Smooth muscle cell (in vitro differentiated cells): ENCODE data around the gene PCAT6. TPM values are rescaled to one million over a fixed set of nuclear protein-coding genes. Genes with fewer than 3 reads are reported as not detected.

ENCODE experiments used
- DNase-seq: peaks from one replicate; lab custom pipeline; 2025; ENCODE audit not compliant: unreplicated experiment; lab: John Stamatoyannopoulos, UW
- H2AFZ ChIP-seq: fragments of 200-600 bp; sonication (generic); 2 replicates; pipeline ENCODE4 v1.6.0; 2016; ENCODE audit warnings: antibody characterized with exemption, low read depth, mild to moderate bottlenecking
- H3F3A ChIP-seq: fragments of 200-600 bp; sonication (generic); 2 replicates; pipeline ENCODE4 v1.6.0; 2017; ENCODE audit warnings: antibody characterized with exemption, low read depth
- H3K27ac ChIP-seq: fragments of 200-600 bp; sonication (generic); 2 replicates; pipeline ENCODE4 v1.5.1; 2016; ENCODE audit warnings: low read depth, mild to moderate bottlenecking
- H3K27me3 ChIP-seq: fragments of 200-600 bp; sonication (generic); 2 replicates; pipeline ENCODE4 v1.6.1; 2016; ENCODE audit warnings: low read depth, mild to moderate bottlenecking
- H3K36me3 ChIP-seq: fragments of 200-600 bp; sonication (generic); 2 replicates; pipeline ENCODE4 v1.5.1; 2016; ENCODE audit warnings: low read depth
- H3K4me1 ChIP-seq: fragments of 200-600 bp; sonication (generic); 2 replicates; pipeline ENCODE4 v1.5.1; 2016; ENCODE audit warnings: low read depth
- H3K4me2 ChIP-seq: fragments of 200-600 bp; sonication (generic); 2 replicates; pipeline ENCODE4 v1.6.0; 2016; ENCODE audit warnings: mild to moderate bottlenecking
- H3K4me3 ChIP-seq: fragments of 200-600 bp; sonication (generic); 2 replicates; pipeline ENCODE4 v1.5.1; 2016; ENCODE audit warnings: mild to moderate bottlenecking
- H3K79me2 ChIP-seq: fragments of 200-600 bp; sonication (generic); 2 replicates; pipeline ENCODE4 v1.6.0; 2016; ENCODE audit warnings: low read depth, mild to moderate bottlenecking
- H3K9ac ChIP-seq: fragments of 200-600 bp; sonication (generic); 2 replicates; pipeline ENCODE4 v1.6.0; 2016; ENCODE audit warnings: low read depth
- H3K9me3 ChIP-seq: fragments of 200-600 bp; sonication (generic); replicated peaks from 2 replicates; pipeline ENCODE4 v1.5.1; 2016; ENCODE audit warnings: low read depth
- H4K20me1 ChIP-seq: fragments of 200-600 bp; sonication (generic); 2 replicates; pipeline ENCODE4 v1.6.0; 2016; ENCODE audit warnings: low read depth
- CTCF ChIP-seq: fragments of 200-600 bp; sonication (generic); IDR thresholded peaks from 2 replicates; pipeline ENCODE4 v1.5.1; 2017; ENCODE audit warnings: borderline replicate concordance, mild to moderate bottlenecking, antibody characterized with exemption; ENCODE audit not compliant: insufficient read depth, poor library complexity, severe bottlenecking
- whole genome bisulfite sequencing: methylation state at CpG from one replicate; pipeline ENCODE4 v1.1.7; 2016; ENCODE audit warnings: low lambda C conversion rate; 5-methylcytosine and 5-hydroxymethylcytosine counted together
- polyA plus RNA-seq: library from polyadenylated mRNA; unstranded; fragments of >200 nt; fragmentation: Nextera tagmentation; extraction: Ambion mirVana; gene quantifications from 2 replicates; pipeline ENCODE4 v1.2.1, GENCODE V29; 2016
- total RNA-seq: library from RNA; depleted of rRNA; stranded (reverse); fragments of >200 nt; gene quantifications from 2 replicates; pipeline ENCODE4 v1.2.3, GENCODE V29; 2014

Gene PCAT6
- total and polyA plus RNA-seq, 2 experiments from 2014 or later: 13.0 to 30.1 TPM

- H3K36me3 ChIP-seq: no peaks in the 10 kb centered on the region
- H3K27me3 ChIP-seq: no peaks in the 10 kb centered on the region
- H3K4me2 ChIP-seq: no peak overlapping the region
- H3F3A ChIP-seq: no peaks in the 10 kb centered on the region
- no peak overlapping the region for H2AFZ ChIP-seq
- no peak for TF ChIP-seq CTCF
- H3K4me1 ChIP-seq: no peaks in the 10 kb centered on the region
- H3K79me2 ChIP-seq: no peaks in the 10 kb centered on the region
- DNase-seq: no peak
- no peak overlapping the region for H3K27ac ChIP-seq
- no peaks in the 10 kb centered on the region for H3K9me3 ChIP-seq
- H4K20me1 ChIP-seq: no peaks in the 10 kb centered on the region
- no peak overlapping the region for H3K9ac ChIP-seq
- WGBS: 95% methylated on average over 8 of the region's 8 CpGs
- H3K4me3 ChIP-seq: no peak overlapping the region
Observed at GRCh38 chr1:202854787-202855186, 44.0 kb downstream of the PCAT6 start.

GRCh38 chr1:202856014-202856413 is 45.3 kb downstream of the PCAT6 start:
- no peaks in the 10 kb centered on the region for H4K20me1 ChIP-seq
- no peak overlapping the region for H3K4me3 ChIP-seq
- no peak overlapping the region for H3K9ac ChIP-seq
- no peaks in the 10 kb centered on the region for H3K9me3 ChIP-seq
- no peaks in the 10 kb centered on the region for H3K27me3 ChIP-seq
- TF ChIP-seq CTCF: no peak
- no peak overlapping the region for H3K27ac ChIP-seq
- H3K36me3 ChIP-seq: no peaks in the 10 kb centered on the region
- H3K4me2 ChIP-seq: no peak overlapping the region
- DNase-seq: no peak
- H3K79me2 ChIP-seq: no peaks in the 10 kb centered on the region
- no peaks in the 10 kb centered on the region for H3K4me1 ChIP-seq
- no peaks in the 10 kb centered on the region for H3F3A ChIP-seq
- no peak overlapping the region for H2AFZ ChIP-seq
- 92% methylated on average over 2 of the region's 2 CpGs for WGBS

GRCh38 chr1:202857136-202857610 is 46.4 kb downstream of the PCAT6 start:
- Histone ChIP-seq H3K27ac (no peak overlapping the region), H3K79me2 (no peaks in the 10 kb centered on the region), H3F3A (no peaks in the 10 kb centered on the region), H3K9me3 (no peaks in the 10 kb centered on the region), H3K4me2 (no peak overlapping the region), H2AFZ (no peak overlapping the region), H3K36me3 (no peaks in the 10 kb centered on the region), H3K27me3 (no peaks in the 10 kb centered on the region), H3K4me3 (no peak overlapping the region), H4K20me1 (no peaks in the 10 kb centered on the region), H3K4me1 (peaks cover 3% of the 10 kb centered on the region), H3K9ac (no peak overlapping the region)
- DNase-seq: no peak
- WGBS: 67% methylated on average over 4 of the region's 4 CpGs
- TF ChIP-seq CTCF: no peak

- Histone ChIP-seq H3K9me3 (no peaks in the 10 kb centered on the region), H3K36me3 (no peaks in the 10 kb centered on the region), H3K27me3 (no peaks in the 10 kb centered on the region), H3F3A (no peaks in the 10 kb centered on the region), H2AFZ (no peak overlapping the region), H3K27ac (no peak overlapping the region), H3K4me2 (no peak overlapping the region), H3K4me3 (no peak overlapping the region), H3K79me2 (no peaks in the 10 kb centered on the region), H3K9ac (no peak overlapping the region), H3K4me1 (peaks cover 5% of the 10 kb centered on the region), H4K20me1 (no peaks in the 10 kb centered on the region)
- no peak for TF ChIP-seq CTCF
- DNase-seq: no peak
- WGBS: 77% methylated on average over 6 of the region's 6 CpGs
Observed at GRCh38 chr1:202858331-202858730, 47.6 kb downstream of the PCAT6 start.
